GM23338 (cell line): Measurements from ENCODE around the gene SNU13. TPM values are rescaled to one million over a fixed set of nuclear protein-coding genes. Genes with fewer than 3 reads are reported as not detected.
"Not testable (repeated sequence)": the region's sequence is repeated elsewhere in the genome, so short reads cannot be mapped to it uniquely, and the experiment has no call there.

Experiments
- ATAC-seq: fragments of 200-7000 bp; cut with Tn5 transposase; 3 replicates; pipeline ENCODE4 v1.9.1; 2020
- DNase-seq: peaks from one replicate; pipeline ENCODE4 v3.0.0-alpha.2; 2015; ENCODE audit warnings: low spot score
- H2AFZ ChIP-seq: fragments of 200-600 bp; sonication (generic); 2 replicates; pipeline ENCODE4 v1.8.0; 2016; ENCODE audit warnings: antibody characterized with exemption, mild to moderate bottlenecking, moderate library complexity
- H3F3A ChIP-seq: fragments of 200-600 bp; sonication (generic); replicated peaks from 2 replicates; pipeline ENCODE4 v1.8.0; 2017; ENCODE audit warnings: antibody characterized with exemption, mixed run types, low read depth
- H3K27ac ChIP-seq: fragments of 200-600 bp; sonication (generic); 2 replicates; pipeline ENCODE4 v1.6.1; 2016; ENCODE audit warnings: low read depth
- H3K27me3 ChIP-seq: fragments of 200-600 bp; sonication (generic); 2 replicates; pipeline ENCODE4 v1.8.0; 2016; ENCODE audit warnings: mild to moderate bottlenecking, mixed run types, moderate library complexity; ENCODE audit not compliant: insufficient read depth
- H3K36me3 ChIP-seq: fragments of 200-600 bp; sonication (generic); 2 replicates; pipeline ENCODE4 v1.8.0; 2016; ENCODE audit warnings: mild to moderate bottlenecking; ENCODE audit not compliant: insufficient read depth
- H3K4me1 ChIP-seq: fragments of 200-600 bp; sonication (generic); 2 replicates; pipeline ENCODE4 v1.8.0; 2016; ENCODE audit warnings: mild to moderate bottlenecking, moderate library complexity; ENCODE audit not compliant: insufficient read depth
- H3K4me2 ChIP-seq: fragments of 200-600 bp; sonication (generic); 2 replicates; pipeline ENCODE4 v1.7.1; 2017; ENCODE audit warnings: mixed run types
- H3K4me3 ChIP-seq: fragments of 200-600 bp; sonication (generic); 2 replicates; pipeline ENCODE4 v1.6.1; 2016; ENCODE audit warnings: mixed run types
- H3K79me2 ChIP-seq: fragments of 200-600 bp; sonication (generic); replicated peaks from 2 replicates; pipeline ENCODE4 v1.8.0; 2017; ENCODE audit warnings: mild to moderate bottlenecking; ENCODE audit not compliant: insufficient read depth
- H3K9me2 ChIP-seq: fragments of 200-600 bp; sonication (generic); 2 replicates; pipeline ENCODE4 v1.8.0; 2017; ENCODE audit not compliant: insufficient read depth
- H4K20me1 ChIP-seq: fragments of 200-600 bp; sonication (generic); replicated peaks from 2 replicates; pipeline ENCODE4 v1.8.0; 2017; ENCODE audit warnings: mild to moderate bottlenecking; ENCODE audit not compliant: insufficient read depth
- H3K27ac Mint-ChIP-seq: 2 replicates; pipeline ENCODE4 v1.8.0; 2020; ENCODE audit warnings: inconsistent platforms, mild to moderate bottlenecking, moderate library complexity, mixed read lengths
- H3K27me3 Mint-ChIP-seq: 3 replicates; pipeline ENCODE4 v1.8.0; 2022; ENCODE audit warnings: low read depth, mild to moderate bottlenecking, moderate library complexity, mixed read lengths, inconsistent platforms; ENCODE audit not compliant: insufficient read depth, poor library complexity
- H3K36me3 Mint-ChIP-seq: 3 replicates; pipeline ENCODE4 v1.8.0; 2021; ENCODE audit warnings: low read depth, mild to moderate bottlenecking, inconsistent platforms, moderate library complexity, mixed read lengths
- H3K4me1 Mint-ChIP-seq: 3 replicates; pipeline ENCODE4 v1.8.0; 2020; ENCODE audit warnings: mild to moderate bottlenecking, inconsistent platforms, mixed read lengths
- H3K4me3 Mint-ChIP-seq: 3 replicates; pipeline ENCODE4 v1.8.0; 2021; ENCODE audit warnings: moderate library complexity, mild to moderate bottlenecking, inconsistent platforms, mixed read lengths
- H3K9me3 Mint-ChIP-seq: 3 replicates; pipeline ENCODE4 v1.8.0; 2020; ENCODE audit warnings: moderate library complexity, mild to moderate bottlenecking, inconsistent platforms, mixed read lengths
- NANOG ChIP-seq: IDR thresholded peaks from 2 replicates; pipeline ENCODE4 v1.6.1; 2016; ENCODE audit warnings: antibody characterized with exemption, borderline replicate concordance
- STAT1 ChIP-seq: IDR thresholded peaks from one replicate; pipeline ENCODE4 v1.6.1; 2016; ENCODE audit warnings: antibody characterized with exemption; ENCODE audit not compliant: unreplicated experiment
- ZNF331 ChIP-seq: fragments of 250-450 bp; sonication (Bioruptor Pico); IDR thresholded peaks from 2 replicates; pipeline ENCODE4 v1.5.0; 2020; ENCODE audit warnings: low read depth, mild to moderate bottlenecking, moderate library complexity
- polyA plus RNA-seq: library from polyadenylated mRNA; unstranded; fragments of >200 nt; fragmentation: Nextera tagmentation; extraction: Ambion mirVana; gene quantifications from 2 replicates; pipeline ENCODE4 v1.2.1, GENCODE V29; 2016
- total RNA-seq: library from RNA; depleted of rRNA; stranded (reverse); fragments of >200 nt; shearing (Covaris generic); gene quantifications from 2 replicates; pipeline ENCODE4 v1.2.3, GENCODE V29; 2014
- TF ChIP-seq, protein P1 (sequence below): fragments of 250-450 bp; sonication (Bioruptor Pico); IDR thresholded peaks from 2 replicates; pipeline ENCODE4 v1.5.0; 2020; ENCODE audit warnings: mild to moderate bottlenecking, moderate library complexity
- TF ChIP-seq, protein P2 (sequence below): IDR thresholded peaks from 2 replicates; pipeline ENCODE4 v1.6.1; 2016; ENCODE audit warnings: antibody characterized with exemption
- TF ChIP-seq, protein P3 (sequence below), 2 experiments: fragments of 200-600 bp in 1 of 2; sonication (generic) in 1 of 2; conservative IDR thresholded peaks; 2 replicates each; pipeline versions ENCODE4 v1.5.1 to v1.6.1; 2016 to 2017; ENCODE audit warnings: antibody characterized with exemption in 2 of 2, low read depth in 2 of 2, mild to moderate bottlenecking in 2 of 2, moderate library complexity in 1 of 2

The SNU13 gene
- total and polyA plus RNA-seq, 2 experiments from 2014 or later, result 163 to 464 TPM

DNA sequence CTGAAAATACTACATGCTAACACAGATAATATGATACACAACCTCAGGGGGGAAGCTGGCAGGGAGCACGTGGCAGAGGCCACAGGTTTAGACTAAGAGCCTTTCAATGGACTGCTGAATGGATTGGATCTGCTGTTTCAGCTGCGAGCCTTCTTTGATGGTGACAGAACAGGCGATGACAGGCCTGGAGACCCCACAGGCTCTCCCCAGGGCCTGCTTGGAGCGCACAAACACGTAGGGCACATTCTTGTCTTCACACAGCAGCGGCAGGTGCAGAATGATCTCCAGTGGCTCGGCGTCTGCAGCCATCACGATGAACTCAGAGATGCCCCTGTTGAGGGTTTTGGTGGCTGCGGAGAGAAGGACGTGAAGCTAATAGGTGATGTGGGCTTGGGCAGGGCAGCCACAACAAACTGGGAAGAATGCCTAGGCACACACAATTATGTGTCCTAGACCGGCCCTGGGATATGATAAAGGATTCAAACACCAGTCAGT, 13.8 kb downstream of the SNU13 start (continued):
- TF ChIP-seq, protein P1, sequence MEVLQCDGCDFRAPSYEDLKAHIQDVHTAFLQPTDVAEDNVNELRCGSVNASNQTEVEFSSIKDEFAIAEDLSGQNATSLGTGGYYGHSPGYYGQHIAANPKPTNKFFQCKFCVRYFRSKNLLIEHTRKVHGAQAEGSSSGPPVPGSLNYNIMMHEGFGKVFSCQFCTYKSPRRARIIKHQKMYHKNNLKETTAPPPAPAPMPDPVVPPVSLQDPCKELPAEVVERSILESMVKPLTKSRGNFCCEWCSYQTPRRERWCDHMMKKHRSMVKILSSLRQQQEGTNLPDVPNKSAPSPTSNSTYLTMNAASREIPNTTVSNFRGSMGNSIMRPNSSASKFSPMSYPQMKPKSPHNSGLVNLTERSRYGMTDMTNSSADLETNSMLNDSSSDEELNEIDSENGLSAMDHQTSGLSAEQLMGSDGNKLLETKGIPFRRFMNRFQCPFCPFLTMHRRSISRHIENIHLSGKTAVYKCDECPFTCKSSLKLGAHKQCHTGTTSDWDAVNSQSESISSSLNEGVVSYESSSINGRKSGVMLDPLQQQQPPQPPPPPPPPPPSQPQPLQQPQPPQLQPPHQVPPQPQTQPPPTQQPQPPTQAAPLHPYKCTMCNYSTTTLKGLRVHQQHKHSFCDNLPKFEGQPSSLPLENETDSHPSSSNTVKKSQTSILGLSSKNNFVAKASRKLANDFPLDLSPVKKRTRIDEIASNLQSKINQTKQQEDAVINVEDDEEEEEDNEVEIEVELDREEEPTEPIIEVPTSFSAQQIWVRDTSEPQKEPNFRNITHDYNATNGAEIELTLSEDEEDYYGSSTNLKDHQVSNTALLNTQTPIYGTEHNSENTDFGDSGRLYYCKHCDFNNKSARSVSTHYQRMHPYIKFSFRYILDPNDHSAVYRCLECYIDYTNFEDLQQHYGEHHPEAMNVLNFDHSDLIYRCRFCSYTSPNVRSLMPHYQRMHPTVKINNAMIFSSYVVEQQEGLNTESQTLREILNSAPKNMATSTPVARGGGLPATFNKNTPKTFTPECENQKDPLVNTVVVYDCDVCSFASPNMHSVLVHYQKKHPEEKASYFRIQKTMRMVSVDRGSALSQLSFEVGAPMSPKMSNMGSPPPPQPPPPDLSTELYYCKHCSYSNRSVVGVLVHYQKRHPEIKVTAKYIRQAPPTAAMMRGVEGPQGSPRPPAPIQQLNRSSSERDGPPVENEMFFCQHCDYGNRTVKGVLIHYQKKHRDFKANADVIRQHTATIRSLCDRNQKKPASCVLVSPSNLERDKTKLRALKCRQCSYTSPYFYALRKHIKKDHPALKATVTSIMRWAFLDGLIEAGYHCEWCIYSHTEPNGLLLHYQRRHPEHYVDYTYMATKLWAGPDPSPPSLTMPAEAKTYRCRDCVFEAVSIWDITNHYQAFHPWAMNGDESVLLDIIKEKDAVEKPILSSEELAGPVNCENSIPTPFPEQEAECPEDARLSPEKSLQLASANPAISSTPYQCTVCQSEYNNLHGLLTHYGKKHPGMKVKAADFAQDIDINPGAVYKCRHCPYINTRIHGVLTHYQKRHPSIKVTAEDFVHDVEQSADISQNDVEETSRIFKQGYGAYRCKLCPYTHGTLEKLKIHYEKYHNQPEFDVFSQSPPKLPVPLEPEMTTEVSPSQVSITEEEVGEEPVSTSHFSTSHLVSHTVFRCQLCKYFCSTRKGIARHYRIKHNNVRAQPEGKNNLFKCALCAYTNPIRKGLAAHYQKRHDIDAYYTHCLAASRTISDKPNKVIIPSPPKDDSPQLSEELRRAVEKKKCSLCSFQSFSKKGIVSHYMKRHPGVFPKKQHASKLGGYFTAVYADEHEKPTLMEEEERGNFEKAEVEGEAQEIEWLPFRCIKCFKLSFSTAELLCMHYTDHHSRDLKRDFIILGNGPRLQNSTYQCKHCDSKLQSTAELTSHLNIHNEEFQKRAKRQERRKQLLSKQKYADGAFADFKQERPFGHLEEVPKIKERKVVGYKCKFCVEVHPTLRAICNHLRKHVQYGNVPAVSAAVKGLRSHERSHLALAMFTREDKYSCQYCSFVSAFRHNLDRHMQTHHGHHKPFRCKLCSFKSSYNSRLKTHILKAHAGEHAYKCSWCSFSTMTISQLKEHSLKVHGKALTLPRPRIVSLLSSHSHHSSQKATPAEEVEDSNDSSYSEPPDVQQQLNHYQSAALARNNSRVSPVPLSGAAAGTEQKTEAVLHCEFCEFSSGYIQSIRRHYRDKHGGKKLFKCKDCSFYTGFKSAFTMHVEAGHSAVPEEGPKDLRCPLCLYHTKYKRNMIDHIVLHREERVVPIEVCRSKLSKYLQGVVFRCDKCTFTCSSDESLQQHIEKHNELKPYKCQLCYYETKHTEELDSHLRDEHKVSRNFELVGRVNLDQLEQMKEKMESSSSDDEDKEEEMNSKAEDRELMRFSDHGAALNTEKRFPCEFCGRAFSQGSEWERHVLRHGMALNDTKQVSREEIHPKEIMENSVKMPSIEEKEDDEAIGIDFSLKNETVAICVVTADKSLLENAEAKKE (CRISPR knock-in tag), result no peak
- TF ChIP-seq NANOG, result no peak

DNA sequence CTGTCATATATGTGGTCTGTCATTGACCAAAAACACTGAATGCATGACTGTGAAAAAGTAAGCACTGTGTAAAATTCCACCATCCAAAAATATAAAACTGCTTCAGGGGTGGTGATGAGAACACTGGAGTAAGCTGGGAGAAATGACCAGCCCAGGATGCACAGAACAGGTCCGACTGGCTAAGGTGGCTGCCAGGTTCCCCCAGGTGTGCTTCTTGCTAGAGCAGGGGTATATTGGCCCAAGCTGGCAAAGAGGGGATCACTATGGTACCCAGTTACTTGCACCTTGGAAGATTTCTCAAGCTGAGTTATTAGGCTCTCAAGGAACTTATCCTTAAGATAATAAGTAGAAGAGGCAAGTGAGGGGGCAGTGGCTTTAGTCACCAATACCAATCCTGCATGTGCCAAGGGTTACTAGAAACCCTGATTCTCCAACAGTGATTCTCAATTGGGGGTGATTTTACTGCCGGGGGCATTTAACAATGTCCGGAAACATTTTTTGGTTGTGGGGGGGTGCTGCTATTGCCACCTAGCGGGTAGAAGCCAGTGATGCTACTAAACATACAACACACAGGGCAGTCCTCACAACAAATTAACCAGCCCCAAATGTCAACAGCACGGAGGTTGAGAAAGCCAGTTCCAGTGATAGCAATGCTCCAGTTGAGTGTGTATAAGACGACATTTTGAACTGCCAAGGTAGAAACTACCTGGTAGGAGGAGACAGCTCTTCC, 15.7 kb downstream of the SNU13 start:
- Mint-ChIP-seq H3K4me1 (peaks cover 4% of the 10 kb centered on the region; the same call in 1 of the 3 replicates), H3K4me3 (no peak overlapping the region), H3K27ac (no peak overlapping the region), H3K36me3 (peaks cover 33% of the 10 kb centered on the region), H3K9me3 (no peaks in the 10 kb centered on the region), H3K27me3 (peaks cover 13% of the 10 kb centered on the region)
- H3K79me2 ChIP-seq, result peaks cover 31% of the 10 kb centered on the region
- ATAC-seq (peak; percentile 62), DNase-seq (peak; percentile 39)
- peaks cover 30% of the 10 kb centered on the region for H4K20me1 ChIP-seq
- H2AFZ ChIP-seq, result no peak overlapping the region
- TF ChIP-seq, protein P2, sequence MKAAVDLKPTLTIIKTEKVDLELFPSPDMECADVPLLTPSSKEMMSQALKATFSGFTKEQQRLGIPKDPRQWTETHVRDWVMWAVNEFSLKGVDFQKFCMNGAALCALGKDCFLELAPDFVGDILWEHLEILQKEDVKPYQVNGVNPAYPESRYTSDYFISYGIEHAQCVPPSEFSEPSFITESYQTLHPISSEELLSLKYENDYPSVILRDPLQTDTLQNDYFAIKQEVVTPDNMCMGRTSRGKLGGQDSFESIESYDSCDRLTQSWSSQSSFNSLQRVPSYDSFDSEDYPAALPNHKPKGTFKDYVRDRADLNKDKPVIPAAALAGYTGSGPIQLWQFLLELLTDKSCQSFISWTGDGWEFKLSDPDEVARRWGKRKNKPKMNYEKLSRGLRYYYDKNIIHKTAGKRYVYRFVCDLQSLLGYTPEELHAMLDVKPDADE, result no peak
- TF ChIP-seq STAT1 (no peak), ZNF331 (CRISPR knock-in tag) (no peak)
- TF ChIP-seq, protein P3, sequence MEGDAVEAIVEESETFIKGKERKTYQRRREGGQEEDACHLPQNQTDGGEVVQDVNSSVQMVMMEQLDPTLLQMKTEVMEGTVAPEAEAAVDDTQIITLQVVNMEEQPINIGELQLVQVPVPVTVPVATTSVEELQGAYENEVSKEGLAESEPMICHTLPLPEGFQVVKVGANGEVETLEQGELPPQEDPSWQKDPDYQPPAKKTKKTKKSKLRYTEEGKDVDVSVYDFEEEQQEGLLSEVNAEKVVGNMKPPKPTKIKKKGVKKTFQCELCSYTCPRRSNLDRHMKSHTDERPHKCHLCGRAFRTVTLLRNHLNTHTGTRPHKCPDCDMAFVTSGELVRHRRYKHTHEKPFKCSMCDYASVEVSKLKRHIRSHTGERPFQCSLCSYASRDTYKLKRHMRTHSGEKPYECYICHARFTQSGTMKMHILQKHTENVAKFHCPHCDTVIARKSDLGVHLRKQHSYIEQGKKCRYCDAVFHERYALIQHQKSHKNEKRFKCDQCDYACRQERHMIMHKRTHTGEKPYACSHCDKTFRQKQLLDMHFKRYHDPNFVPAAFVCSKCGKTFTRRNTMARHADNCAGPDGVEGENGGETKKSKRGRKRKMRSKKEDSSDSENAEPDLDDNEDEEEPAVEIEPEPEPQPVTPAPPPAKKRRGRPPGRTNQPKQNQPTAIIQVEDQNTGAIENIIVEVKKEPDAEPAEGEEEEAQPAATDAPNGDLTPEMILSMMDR (conservative IDR thresholded peaks at IDR 0.05; ENCODE audit: low read depth in 2 of 2), result peak; percentile 47 to 55
- H3K4me2 ChIP-seq, result no peak overlapping the region
- H3K27me3 ChIP-seq, result no peaks in the 10 kb centered on the region
- no peak overlapping the region for H3K4me3 ChIP-seq
- H3F3A ChIP-seq, result no peaks in the 10 kb centered on the region; the same call in 1 of the 2 replicates
- no peak overlapping the region; the same call in 1 of the 2 replicates for H3K27ac ChIP-seq
- H3K36me3 ChIP-seq, result peaks cover 2% of the 10 kb centered on the region; the same call in 1 of the 2 replicates
- H3K9me2 ChIP-seq, result no peaks in the 10 kb centered on the region
- peaks cover 4% of the 10 kb centered on the region for H3K4me1 ChIP-seq

DNA sequence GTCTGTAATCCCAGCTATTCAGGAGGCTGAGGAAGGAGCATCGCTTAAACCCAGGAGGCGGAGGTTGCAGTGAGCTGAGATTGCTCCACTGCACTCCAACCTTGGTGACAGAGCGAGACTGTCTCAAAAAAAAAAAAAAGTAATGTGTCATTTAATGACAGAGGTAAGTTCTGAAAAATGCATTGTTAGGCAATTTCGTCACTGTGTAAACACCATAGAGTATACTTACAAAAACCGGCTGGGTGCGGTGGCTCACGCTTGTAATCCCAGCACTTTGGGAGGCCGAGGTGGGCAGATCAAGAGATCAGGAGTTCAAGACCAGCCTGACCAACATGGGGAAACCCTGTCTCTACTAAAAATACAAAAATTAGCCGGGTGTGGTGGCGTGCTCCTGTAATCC, 16.6 kb downstream of the SNU13 start:
- H3K27me3 ChIP-seq, DNase-seq, H3K4me1 Mint-ChIP-seq, H3K36me3 ChIP-seq, H2AFZ ChIP-seq, H3K4me2 ChIP-seq, H3K9me2 ChIP-seq, H3K4me3 ChIP-seq, ATAC-seq, H3K4me3 Mint-ChIP-seq, H3K27ac Mint-ChIP-seq, H3K27ac ChIP-seq, H3K9me3 Mint-ChIP-seq, H3F3A ChIP-seq: not testable (repeated sequence)
- H3K79me2 ChIP-seq, result peaks cover 24% of the 10 kb centered on the region
- peaks cover 28% of the 10 kb centered on the region for H4K20me1 ChIP-seq
- Mint-ChIP-seq H3K27me3 (peaks cover 15% of the 10 kb centered on the region), H3K36me3 (peaks cover 28% of the 10 kb centered on the region)
- H3K4me1 ChIP-seq, result peaks cover 12% of the 10 kb centered on the region
